HCT116 (cell line): ENCODE measurements around the gene CISD2. TPM values are rescaled to one million over a fixed set of nuclear protein-coding genes. Genes with fewer than 3 reads are reported as not detected.
"Not testable (repeated sequence)": the region's sequence is repeated elsewhere in the genome, so short reads cannot be mapped to it uniquely, and the experiment has no call there.

ENCODE experiments used
- ATAC-seq: fragments of 200-7000 bp; cut with Tn5 transposase; 2 replicates; pipeline ENCODE4 v1.9.1; 2020; ENCODE audit warnings: mild to moderate bottlenecking, moderate library complexity
- BruUV-seq: library from RNA; stranded (reverse); fragments of 400-500 nt; replicated peaks from 2 replicates; lab custom pipeline; 2021; lab: Mats Ljungman, UMichigan
- CTCF ChIA-PET: fragments of 300-600 bp; sonication (Branson Sonifier 250); formaldehyde crosslinking; loops from one replicate; lab custom pipeline; 2021; ENCODE audit warnings: antibody characterized with exemption; lab: Charles Lee
- POLR2A ChIA-PET: fragments of 300-600, 350-600 bp; sonication (Branson Sonifier 250); formaldehyde crosslinking; loops from one replicate; lab custom pipeline; 2021; ENCODE audit warnings: antibody characterized with exemption; lab: Charles Lee
- RAD21 ChIA-PET, 2 experiments: fragments of 300-600 bp; sonication (Branson Sonifier 250); formaldehyde crosslinking; loops; one replicate each; lab custom pipeline; 2023; ENCODE audit warnings: low total read pairs in 2 of 2; ENCODE audit not compliant: uncharacterized antibody in 2 of 2, unreplicated experiment in 2 of 2, low non-redundant PET in 1 of 2; lab: Charles Lee
- DNase-seq: peaks from one replicate; pipeline ENCODE4 v3.0.0-alpha.2; 2010; ENCODE audit warnings: low read depth, low spot score
- H2AFZ ChIP-seq: fragments of 200-600 bp; shearing (Covaris generic), sonication (generic); 2 replicates; pipeline ENCODE4 v1.6.1; 2017; ENCODE audit warnings: low read depth, mixed run types, mixed read lengths, antibody characterized with exemption, low read length; ENCODE audit not compliant: poor library complexity, severe bottlenecking
- H3K27ac ChIP-seq: 2 replicates; pipeline ENCODE4 v1.5.1; 2012; ENCODE audit warnings: low read depth, low read length
- H3K27me3 ChIP-seq: fragments of 200-600 bp; sonication (generic); 2 replicates; pipeline ENCODE4 v1.6.1; 2016; ENCODE audit warnings: mixed run types, low read length, mixed read lengths; ENCODE audit not compliant: insufficient read depth
- H3K36me3 ChIP-seq, 2 experiments: fragments of 200-500 bp in 1 of 2; fragments of 200-600 bp in 1 of 2; sonication (Bioruptor generic) in 1 of 2; sonication (generic) in 1 of 2; 2 replicates each; pipeline versions ENCODE4 v1.5.1 to v1.6.1; 2014 to 2016; ENCODE audit warnings: low read length in 2 of 2, inconsistent platforms in 1 of 2, mixed read lengths in 1 of 2, mixed run types in 1 of 2; ENCODE audit not compliant: insufficient read depth in 2 of 2, control insufficient read depth in 1 of 2
- H3K4me1 ChIP-seq, 2 experiments: fragments of 200-600 bp in 1 of 2; sonication (generic) in 1 of 2; 2 replicates each; pipeline versions ENCODE4 v1.5.1 to v1.6.1; 2012 to 2017; ENCODE audit warnings: low read length in 2 of 2, inconsistent platforms in 1 of 2, mild to moderate bottlenecking in 1 of 2, mixed read lengths in 1 of 2, mixed run types in 1 of 2, moderate library complexity in 1 of 2; ENCODE audit not compliant: insufficient read depth in 2 of 2, control insufficient read depth in 1 of 2
- H3K4me2 ChIP-seq: fragments of 200-600 bp; sonication (generic); 2 replicates; pipeline ENCODE4 v1.6.1; 2017; ENCODE audit warnings: mixed run types, low read length, mixed read lengths
- H3K4me3 ChIP-seq, 2 experiments: fragments of 200-600 bp in 1 of 2; sonication (generic) in 1 of 2; replicated peaks in 1 of 2; 2 replicates each; pipeline ENCODE4 v1.5.1; 2011 to 2016; ENCODE audit warnings: low read length in 2 of 2, control low read depth in 1 of 2, low read depth in 1 of 2, mild to moderate bottlenecking in 1 of 2, mixed read lengths in 1 of 2, mixed run types in 1 of 2
- H3K79me2 ChIP-seq: fragments of 200-600 bp; sonication (generic); 2 replicates; pipeline ENCODE4 v1.6.1; 2017; ENCODE audit warnings: mild to moderate bottlenecking, mixed run types, low read length, moderate library complexity, mixed read lengths; ENCODE audit not compliant: insufficient read depth
- H3K9ac ChIP-seq: fragments of 200-600 bp; sonication (generic); 2 replicates; pipeline ENCODE4 v1.6.1; 2016; ENCODE audit warnings: low read length, mixed read lengths
- H3K9me2 ChIP-seq: fragments of 200-600 bp; sonication (generic), shearing (Covaris generic); 2 replicates; pipeline ENCODE4 v1.6.1; 2017; ENCODE audit warnings: mixed run types, mild to moderate bottlenecking, moderate library complexity; ENCODE audit not compliant: insufficient read depth
- H3K9me3 ChIP-seq, 2 experiments: fragments of 200-500 bp in 1 of 2; fragments of 200-600 bp in 1 of 2; sonication (Bioruptor generic) in 1 of 2; sonication (generic) in 1 of 2; 2 replicates each; pipeline ENCODE4 v1.6.1; 2014 to 2017; ENCODE audit warnings: low read length in 2 of 2, mixed read lengths in 2 of 2, inconsistent platforms in 1 of 2, low read depth in 1 of 2, mild to moderate bottlenecking in 1 of 2, mixed run types in 1 of 2, moderate library complexity in 1 of 2; ENCODE audit not compliant: control insufficient read depth in 1 of 2, insufficient read depth in 1 of 2
- H4K20me1 ChIP-seq: fragments of 200-600 bp; sonication (generic), shearing (Covaris generic); 2 replicates; pipeline ENCODE4 v1.6.1; 2017; ENCODE audit warnings: mixed run types, mild to moderate bottlenecking, moderate library complexity; ENCODE audit not compliant: insufficient read depth
- CBX3 ChIP-seq: IDR thresholded peaks from 2 replicates; pipeline ENCODE4 v1.6.1; 2012; ENCODE audit warnings: low read depth
- CEBPB ChIP-seq: IDR thresholded peaks from 2 replicates; pipeline ENCODE4 v1.6.1; 2012; ENCODE audit warnings: low read depth
- EZH2 ChIP-seq: fragments of 200-600 bp; sonication (generic); IDR thresholded peaks from 2 replicates; pipeline ENCODE4 v1.6.1; 2017; ENCODE audit warnings: antibody characterized with exemption, mixed run types
- EZH2phosphoT487 ChIP-seq: fragments of 200-600 bp; IDR thresholded peaks from 2 replicates; pipeline ENCODE4 v1.6.1; 2018; ENCODE audit warnings: antibody characterized with exemption, borderline replicate concordance
- POLR2A ChIP-seq: IDR thresholded peaks from 2 replicates; pipeline ENCODE4 v1.7.0; 2011; ENCODE audit warnings: borderline replicate concordance; ENCODE audit not compliant: insufficient read depth, insufficient read length; ENCODE audit errors: extremely low read depth
- SP1 ChIP-seq: IDR thresholded peaks from 2 replicates; pipeline ENCODE4 v1.6.1; 2012; ENCODE audit warnings: low read depth
- SRF ChIP-seq: IDR thresholded peaks from 2 replicates; pipeline ENCODE4 v1.6.1; 2012; ENCODE audit warnings: low read depth
- intact Hi-C: fragments of 100-400 bp; cut with micrococcal nuclease; formaldehyde crosslinking; loops from 2 replicates; pipeline ENCODE4 v1.10.0; 2022
- total RNA-seq: library from RNA; stranded (reverse); gene quantifications from one replicate; pipeline ENCODE4 v1.2.1, GENCODE V29; 2021; ENCODE audit not compliant: unreplicated experiment
- TF ChIP-seq, protein P1 (sequence below), 3 experiments: fragments of 200-600 bp in 1 of 3; sonication (generic) in 1 of 3; IDR thresholded peaks in 2 of 3; conservative IDR thresholded peaks in 1 of 3; 2 replicates each; pipeline ENCODE4 v1.5.1; 2012 to 2017; ENCODE audit warnings: low read depth in 2 of 3, low read length in 2 of 3, antibody characterized with exemption in 1 of 3, borderline replicate concordance in 1 of 3, control low read depth in 1 of 3, mild to moderate bottlenecking in 1 of 3, mixed read lengths in 1 of 3, mixed run types in 1 of 3, moderate library complexity in 1 of 3; ENCODE audit not compliant: insufficient read depth in 1 of 3
- TF ChIP-seq, protein P2 (sequence below): IDR thresholded peaks from 2 replicates; pipeline ENCODE4 v1.6.1; 2012
- TF ChIP-seq, protein P3 (sequence below): IDR thresholded peaks from 2 replicates; pipeline ENCODE4 v1.6.1; 2011; ENCODE audit warnings: mild to moderate bottlenecking, low read length, moderate library complexity; ENCODE audit not compliant: insufficient replicate concordance; ENCODE audit errors: extremely low read depth

Gene CISD2
- total RNA-seq, 1 experiment from 2014 or later, result 38.9 TPM

- TF ChIP-seq, protein P1, sequence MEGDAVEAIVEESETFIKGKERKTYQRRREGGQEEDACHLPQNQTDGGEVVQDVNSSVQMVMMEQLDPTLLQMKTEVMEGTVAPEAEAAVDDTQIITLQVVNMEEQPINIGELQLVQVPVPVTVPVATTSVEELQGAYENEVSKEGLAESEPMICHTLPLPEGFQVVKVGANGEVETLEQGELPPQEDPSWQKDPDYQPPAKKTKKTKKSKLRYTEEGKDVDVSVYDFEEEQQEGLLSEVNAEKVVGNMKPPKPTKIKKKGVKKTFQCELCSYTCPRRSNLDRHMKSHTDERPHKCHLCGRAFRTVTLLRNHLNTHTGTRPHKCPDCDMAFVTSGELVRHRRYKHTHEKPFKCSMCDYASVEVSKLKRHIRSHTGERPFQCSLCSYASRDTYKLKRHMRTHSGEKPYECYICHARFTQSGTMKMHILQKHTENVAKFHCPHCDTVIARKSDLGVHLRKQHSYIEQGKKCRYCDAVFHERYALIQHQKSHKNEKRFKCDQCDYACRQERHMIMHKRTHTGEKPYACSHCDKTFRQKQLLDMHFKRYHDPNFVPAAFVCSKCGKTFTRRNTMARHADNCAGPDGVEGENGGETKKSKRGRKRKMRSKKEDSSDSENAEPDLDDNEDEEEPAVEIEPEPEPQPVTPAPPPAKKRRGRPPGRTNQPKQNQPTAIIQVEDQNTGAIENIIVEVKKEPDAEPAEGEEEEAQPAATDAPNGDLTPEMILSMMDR (IDR thresholded peaks at IDR 0.05 in 2 of 3, conservative IDR thresholded peaks at IDR 0.05 in 1 of 3; ENCODE audit: borderline replicate concordance in 1 of 3, insufficient read depth in 1 of 3, low read depth in 2 of 3, low read length in 2 of 3), result no peak
- no peak for TF ChIP-seq SP1
- TF ChIP-seq EZH2, result no peak
- TF ChIP-seq CEBPB, result no peak
- no peak for TF ChIP-seq SRF
- TF ChIP-seq, protein P2, sequence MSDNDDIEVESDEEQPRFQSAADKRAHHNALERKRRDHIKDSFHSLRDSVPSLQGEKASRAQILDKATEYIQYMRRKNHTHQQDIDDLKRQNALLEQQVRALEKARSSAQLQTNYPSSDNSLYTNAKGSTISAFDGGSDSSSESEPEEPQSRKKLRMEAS, result no peak
- TF ChIP-seq, protein P3, sequence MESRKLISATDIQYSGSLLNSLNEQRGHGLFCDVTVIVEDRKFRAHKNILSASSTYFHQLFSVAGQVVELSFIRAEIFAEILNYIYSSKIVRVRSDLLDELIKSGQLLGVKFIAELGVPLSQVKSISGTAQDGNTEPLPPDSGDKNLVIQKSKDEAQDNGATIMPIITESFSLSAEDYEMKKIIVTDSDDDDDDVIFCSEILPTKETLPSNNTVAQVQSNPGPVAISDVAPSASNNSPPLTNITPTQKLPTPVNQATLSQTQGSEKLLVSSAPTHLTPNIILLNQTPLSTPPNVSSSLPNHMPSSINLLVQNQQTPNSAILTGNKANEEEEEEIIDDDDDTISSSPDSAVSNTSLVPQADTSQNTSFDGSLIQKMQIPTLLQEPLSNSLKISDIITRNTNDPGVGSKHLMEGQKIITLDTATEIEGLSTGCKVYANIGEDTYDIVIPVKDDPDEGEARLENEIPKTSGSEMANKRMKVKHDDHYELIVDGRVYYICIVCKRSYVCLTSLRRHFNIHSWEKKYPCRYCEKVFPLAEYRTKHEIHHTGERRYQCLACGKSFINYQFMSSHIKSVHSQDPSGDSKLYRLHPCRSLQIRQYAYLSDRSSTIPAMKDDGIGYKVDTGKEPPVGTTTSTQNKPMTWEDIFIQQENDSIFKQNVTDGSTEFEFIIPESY, result no peak
- no peak for TF ChIP-seq EZH2phosphoT487
- no peak for TF ChIP-seq CBX3
- no peak for TF ChIP-seq POLR2A
- TF ChIP-seq, all 23 proteins: peak for 0
These were observed 50.1 kb downstream of the CISD2 start (continued) for GRCh38 chr4:102918859-102919258.

GRCh38 chr4:102919697-102920096 is 50.9 kb downstream of the CISD2 start:
- H3K9me3 ChIP-seq, H3K4me2 ChIP-seq, RAD21 ChIA-PET, H3K9ac ChIP-seq, BruUV-seq, CTCF ChIA-PET, H3K4me3 ChIP-seq, ATAC-seq, H3K36me3 ChIP-seq, H3K4me1 ChIP-seq, H3K27me3 ChIP-seq, H3K27ac ChIP-seq, DNase-seq, H2AFZ ChIP-seq, intact Hi-C loops, H3K9me2 ChIP-seq, POLR2A ChIA-PET, H4K20me1 ChIP-seq, H3K79me2 ChIP-seq: not testable (repeated sequence)
